Astrocyte of the cerebellum (primary cell): ENCODE results near the gene ANKRD18B.
"Not testable (repeated sequence)": the region's sequence is repeated elsewhere in the genome, so short reads cannot be mapped to it uniquely, and the experiment has no call there.

Experiments
- DNase-seq: peaks from one replicate; pipeline ENCODE4 v3.0.0-alpha.2; 2011; ENCODE audit warnings: low read depth
- H3K4me3 ChIP-seq: 2 replicates; pipeline ENCODE4 v1.5.1; 2011; ENCODE audit warnings: mild to moderate bottlenecking, low read depth, low read length, moderate library complexity
- in situ Hi-C: cut with HindIII; loops from 2 replicates; pipeline ENCODE4 v1.10.0; 2017; ENCODE audit warnings: low sequenced_read_pairs
- TF ChIP-seq, protein P1 (sequence below): IDR thresholded peaks from 2 replicates; pipeline ENCODE4 v1.5.1; 2012; ENCODE audit warnings: low read length, low read depth, moderate library complexity, mild to moderate bottlenecking; ENCODE audit errors: missing control alignments

ANKRD18B gene

DNA sequence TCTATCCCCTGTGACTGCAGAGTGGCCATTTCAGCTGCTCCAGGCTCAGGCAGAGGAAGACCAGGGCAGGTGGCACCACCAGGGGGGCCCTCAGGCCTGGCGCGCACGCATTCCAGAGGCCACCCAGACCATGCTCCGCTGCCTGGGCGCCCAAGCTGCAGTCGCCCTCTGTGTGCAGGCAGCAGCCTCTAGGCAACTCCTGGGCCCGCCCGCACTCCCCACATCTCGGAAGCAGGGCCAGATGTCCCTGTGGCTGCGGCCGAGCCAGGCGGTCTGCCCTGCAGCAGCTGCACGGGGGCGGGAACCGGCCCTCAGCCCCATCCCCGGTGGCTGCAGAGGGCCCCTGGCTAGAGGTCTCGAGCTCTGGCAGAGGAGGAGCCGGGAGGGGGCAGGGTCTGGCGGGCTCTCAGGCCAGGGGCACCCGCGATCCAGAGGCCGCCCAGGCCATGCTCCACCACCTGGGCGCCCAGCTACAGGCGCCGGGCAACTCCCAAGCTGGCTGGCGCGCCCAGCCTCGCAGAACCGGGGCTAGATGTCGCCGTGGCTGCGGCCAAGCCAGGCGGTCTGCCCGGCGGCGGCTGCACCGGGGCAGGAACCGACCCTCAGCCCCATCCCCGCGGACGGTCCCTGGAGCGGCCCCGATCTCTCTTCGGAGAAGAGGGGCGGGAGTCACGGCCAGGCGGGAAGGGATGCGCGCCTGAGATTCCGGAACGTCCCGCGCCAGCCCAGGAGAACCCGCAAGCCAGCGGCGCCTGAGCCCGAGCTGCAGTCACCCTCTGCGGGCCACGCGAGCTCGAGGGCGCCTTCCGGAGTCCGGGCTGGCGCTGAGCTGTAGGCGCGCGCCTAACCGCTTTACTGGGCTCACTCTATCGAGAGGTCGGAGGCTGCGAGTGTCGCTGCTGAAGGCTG lies at the start of gene ANKRD18B:
Gene ANKRD18B, plus strand, starts transcription at position 855 of the 909 bp plus-strand sequence. CDS start 239 bp downstream, outside the sequence.
- in situ Hi-C loops = not testable (repeated sequence)
- peak; percentile 3 for DNase-seq
- TF ChIP-seq, protein P1, sequence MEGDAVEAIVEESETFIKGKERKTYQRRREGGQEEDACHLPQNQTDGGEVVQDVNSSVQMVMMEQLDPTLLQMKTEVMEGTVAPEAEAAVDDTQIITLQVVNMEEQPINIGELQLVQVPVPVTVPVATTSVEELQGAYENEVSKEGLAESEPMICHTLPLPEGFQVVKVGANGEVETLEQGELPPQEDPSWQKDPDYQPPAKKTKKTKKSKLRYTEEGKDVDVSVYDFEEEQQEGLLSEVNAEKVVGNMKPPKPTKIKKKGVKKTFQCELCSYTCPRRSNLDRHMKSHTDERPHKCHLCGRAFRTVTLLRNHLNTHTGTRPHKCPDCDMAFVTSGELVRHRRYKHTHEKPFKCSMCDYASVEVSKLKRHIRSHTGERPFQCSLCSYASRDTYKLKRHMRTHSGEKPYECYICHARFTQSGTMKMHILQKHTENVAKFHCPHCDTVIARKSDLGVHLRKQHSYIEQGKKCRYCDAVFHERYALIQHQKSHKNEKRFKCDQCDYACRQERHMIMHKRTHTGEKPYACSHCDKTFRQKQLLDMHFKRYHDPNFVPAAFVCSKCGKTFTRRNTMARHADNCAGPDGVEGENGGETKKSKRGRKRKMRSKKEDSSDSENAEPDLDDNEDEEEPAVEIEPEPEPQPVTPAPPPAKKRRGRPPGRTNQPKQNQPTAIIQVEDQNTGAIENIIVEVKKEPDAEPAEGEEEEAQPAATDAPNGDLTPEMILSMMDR = peak; percentile 41
- H3K4me3 ChIP-seq = peak within 1 kb of the TSS; percentile 55

DNA sequence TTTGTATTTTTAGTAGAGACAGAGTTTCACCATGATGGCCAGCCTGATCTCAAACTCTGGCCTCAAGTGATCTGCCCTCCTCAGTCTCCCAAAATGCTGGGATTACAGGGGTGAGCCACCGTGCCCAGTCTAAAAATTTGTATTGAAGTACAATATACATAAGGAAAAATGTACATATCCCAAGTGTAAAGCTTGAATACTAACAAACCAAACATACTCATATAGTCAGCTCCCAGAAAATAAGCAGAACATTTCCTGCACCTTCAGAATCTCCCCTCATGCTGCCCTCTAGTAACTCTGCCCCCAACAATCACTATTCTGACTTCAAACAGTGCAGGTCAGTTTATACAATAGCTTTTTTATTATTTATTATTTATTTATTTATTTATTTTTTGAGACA lies 48.7 kb upstream of the ANKRD18B start:
- no peak overlapping the region for H3K4me3 ChIP-seq
- in situ Hi-C loops = no loop called here
- no peak for DNase-seq
- TF ChIP-seq, protein P1 = no peak

DNA sequence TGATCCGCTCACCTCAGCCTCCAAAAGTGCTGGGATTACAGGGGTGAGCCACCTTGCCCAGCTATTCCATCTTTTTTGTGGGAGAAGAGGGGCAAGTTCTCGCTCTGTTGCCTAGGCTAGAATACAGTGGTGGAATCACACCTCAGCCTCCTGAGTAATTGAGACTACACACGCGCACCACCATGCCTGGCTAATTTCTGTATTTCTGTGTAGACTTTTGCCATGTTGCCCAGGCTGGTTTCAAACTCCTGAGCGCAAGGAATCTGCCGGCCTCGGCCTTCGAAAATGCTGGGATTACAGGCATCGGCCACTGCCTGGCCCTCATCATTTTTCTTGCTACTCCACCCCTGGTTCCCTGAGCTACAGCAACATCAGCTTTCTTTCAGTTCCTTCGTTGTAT lies 47.5 kb upstream of the ANKRD18B start:
- H3K4me3 ChIP-seq = no peak overlapping the region
- in situ Hi-C loops = no loop called here

DNA sequence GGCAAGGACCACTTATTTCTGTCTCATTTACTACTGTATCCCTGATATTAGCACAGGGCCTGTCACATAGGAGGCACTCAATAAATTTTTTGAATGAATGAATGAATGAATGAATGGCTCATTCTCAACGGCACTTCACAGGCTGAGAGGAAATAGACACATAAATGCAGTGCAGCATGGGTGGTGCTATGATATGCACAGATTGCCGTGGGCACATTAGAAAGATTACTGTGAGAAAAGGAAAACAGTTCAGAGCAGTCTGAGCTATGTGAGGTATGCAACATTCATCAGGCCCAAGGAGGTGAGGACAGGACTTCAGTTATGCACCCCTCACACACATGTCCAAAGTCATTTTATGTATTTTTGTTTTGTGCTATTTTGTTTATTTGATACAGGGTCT lies 43.9 kb upstream of the ANKRD18B start:
- in situ Hi-C loops = no loop called here
- no peak overlapping the region for H3K4me3 ChIP-seq
- TF ChIP-seq, protein P1 = no peak
- no peak for DNase-seq

More for the DNA sequence above, 47.5 kb upstream of the ANKRD18B start:
- TF ChIP-seq, protein P1 = no peak
- no peak for DNase-seq

DNA sequence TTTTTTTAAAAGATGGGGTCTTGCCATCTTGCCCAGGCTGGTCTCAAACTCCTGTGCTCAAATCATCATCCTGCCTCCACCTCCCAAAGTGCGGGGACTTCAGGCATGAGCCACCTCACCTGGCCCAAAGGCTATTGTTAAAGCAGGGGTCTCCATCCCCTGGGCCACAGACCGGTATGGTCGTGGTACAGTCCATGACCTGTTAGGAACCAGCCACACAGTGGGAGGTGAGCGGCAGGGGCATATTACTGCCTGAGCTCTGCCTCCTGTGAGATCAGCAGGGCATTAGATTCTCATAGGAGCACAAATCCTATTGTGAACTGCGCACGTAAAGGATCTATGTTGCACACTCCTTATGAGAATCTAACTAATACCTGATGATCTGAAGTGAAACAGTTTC lies 43.1 kb upstream of the ANKRD18B start:
- in situ Hi-C loops = no loop called here
- no peak for DNase-seq
- TF ChIP-seq, protein P1 = no peak
- H3K4me3 ChIP-seq = no peak overlapping the region

DNA sequence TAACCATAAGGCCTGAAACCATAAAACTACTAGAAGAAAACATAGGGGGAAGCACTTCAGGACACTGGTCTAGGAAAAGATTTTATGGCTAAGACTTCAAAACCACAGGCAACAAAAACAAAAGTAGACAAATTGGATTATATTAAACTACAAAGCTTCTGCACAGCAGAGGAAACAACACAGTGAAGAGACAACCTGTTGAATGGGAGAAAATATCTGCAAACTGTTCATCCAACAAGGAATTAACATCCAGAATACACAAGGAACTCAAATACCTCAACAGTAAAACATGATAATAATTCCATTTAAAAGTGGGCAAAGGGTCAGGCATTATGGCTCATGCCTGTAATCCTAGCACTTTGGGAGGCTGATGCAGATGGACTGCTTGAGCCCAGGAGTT lies 38.7 kb upstream of the ANKRD18B start:
- DNase-seq, in situ Hi-C loops, H3K4me3 ChIP-seq: not testable (repeated sequence)

DNA sequence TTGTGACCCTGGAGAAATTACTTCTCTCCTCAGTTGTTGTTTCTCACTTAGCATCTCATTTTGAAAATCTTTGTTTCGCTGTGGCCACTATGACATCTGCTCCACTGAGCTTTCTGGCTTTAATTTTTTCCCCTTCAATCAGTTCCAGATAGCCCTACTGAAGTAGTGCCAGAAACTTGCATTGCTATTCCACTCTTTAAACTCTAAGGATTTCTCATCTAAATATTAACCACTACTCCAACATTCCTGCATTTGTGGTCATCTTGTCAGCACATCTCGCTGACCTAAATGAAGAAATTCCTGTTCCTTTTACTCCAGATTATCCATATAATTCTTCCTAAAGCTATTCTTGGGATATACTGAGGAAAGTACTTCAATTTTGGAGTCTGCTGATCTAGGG lies 35.0 kb upstream of the ANKRD18B start:
- in situ Hi-C loops = no loop called here
- TF ChIP-seq, protein P1 = no peak
- DNase-seq = peak; percentile 36

DNA sequence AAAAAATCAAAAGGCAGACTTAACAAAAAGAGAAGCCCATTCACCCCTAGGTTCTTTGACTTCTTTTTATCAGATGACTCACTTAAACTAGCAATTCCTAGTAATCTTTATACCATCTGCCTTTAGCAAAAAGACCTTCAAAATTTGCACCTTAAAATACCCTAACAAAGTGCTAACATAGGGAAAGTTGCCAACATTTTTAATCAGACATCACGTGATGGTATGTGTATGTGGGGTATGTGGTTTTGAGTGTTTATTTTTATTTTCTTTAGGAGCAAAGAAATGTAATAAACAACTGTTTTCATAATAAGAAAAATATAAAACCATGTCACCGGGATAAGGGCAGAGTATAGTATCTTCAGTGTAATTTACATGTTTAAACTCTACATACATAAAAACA lies 30.2 kb upstream of the ANKRD18B start:
- H3K4me3 ChIP-seq, in situ Hi-C loops, DNase-seq: not testable (repeated sequence)

More for the DNA sequence above, 35.0 kb upstream of the ANKRD18B start:
- H3K4me3 ChIP-seq = no peak overlapping the region
